PC-9 (cell line): Measurements from ENCODE around the gene IFT57. TPM values are rescaled to one million over a fixed set of nuclear protein-coding genes. Genes with fewer than 3 reads are reported as not detected.

Source experiments
- BruUV-seq: library from RNA; stranded (reverse); fragments of 400-500 nt; replicated peaks from 2 replicates; lab custom pipeline; 2021; lab: Mats Ljungman, UMichigan
- CTCF ChIA-PET: fragments of 300-600 bp; sonication (Branson Sonifier 250); formaldehyde crosslinking; loops from one replicate; lab custom pipeline; 2022; ENCODE audit warnings: antibody characterized with exemption; lab: Charles Lee
- POLR2A ChIA-PET: fragments of 300-600 bp; sonication (Branson Sonifier 250); formaldehyde crosslinking; loops from one replicate; lab custom pipeline; 2022; ENCODE audit warnings: antibody characterized with exemption; ENCODE audit not compliant: unreplicated experiment; lab: Charles Lee
- DNase-seq, 2 experiments: peaks; one replicate each; pipeline versions ENCODE4 v3.0.0 to v3.0.0-alpha.2; 2015 to 2022; ENCODE audit warnings: mixed read lengths in 1 of 2
- H2AFZ ChIP-seq: fragments of 200-600 bp; sonication (generic); 2 replicates; pipeline ENCODE4 v1.8.1; 2017; ENCODE audit warnings: antibody characterized with exemption
- H3F3A ChIP-seq: fragments of 200-600 bp; sonication (generic); 2 replicates; pipeline ENCODE4 v1.8.1; 2017; ENCODE audit warnings: antibody characterized with exemption, mild to moderate bottlenecking, low read depth; ENCODE audit not compliant: insufficient read depth
- H3K27ac ChIP-seq: fragments of 200-600 bp; sonication (generic); 2 replicates; pipeline ENCODE4 v1.6.1; 2016; ENCODE audit warnings: mixed run types
- H3K27me3 ChIP-seq: fragments of 200-600 bp; sonication (generic); 2 replicates; pipeline ENCODE4 v1.6.1; 2016; ENCODE audit warnings: low read depth, mixed run types; ENCODE audit not compliant: insufficient read depth
- H3K36me3 ChIP-seq: fragments of 200-600 bp; sonication (generic); 2 replicates; pipeline ENCODE4 v1.6.1; 2016; ENCODE audit warnings: low read depth, mixed run types
- H3K4me1 ChIP-seq: fragments of 200-600 bp; sonication (generic); replicated peaks from 2 replicates; pipeline ENCODE4 v1.6.1; 2016; ENCODE audit warnings: mixed run types; ENCODE audit not compliant: insufficient read depth
- H3K4me2 ChIP-seq: fragments of 200-600 bp; sonication (generic); 2 replicates; pipeline ENCODE4 v1.6.1; 2017; ENCODE audit warnings: mixed run types
- H3K4me3 ChIP-seq: fragments of 200-600 bp; sonication (generic); 2 replicates; pipeline ENCODE4 v1.6.1; 2016; ENCODE audit warnings: mixed run types
- H3K79me2 ChIP-seq: fragments of 200-600 bp; sonication (generic); 2 replicates; pipeline ENCODE4 v1.6.1; 2017; ENCODE audit warnings: low read depth, mixed run types
- H3K9me2 ChIP-seq: fragments of 200-600 bp; sonication (generic); 2 replicates; pipeline ENCODE4 v1.8.1; 2017; ENCODE audit warnings: mild to moderate bottlenecking; ENCODE audit not compliant: insufficient read depth
- H3K9me3 ChIP-seq: fragments of 200-600 bp; sonication (generic); 2 replicates; pipeline ENCODE4 v1.8.1; 2016; ENCODE audit warnings: low read depth; ENCODE audit not compliant: insufficient read depth
- H4K20me1 ChIP-seq: fragments of 200-600 bp; sonication (generic); 2 replicates; pipeline ENCODE4 v1.8.1; 2017; ENCODE audit not compliant: insufficient read depth
- EZH2 ChIP-seq: fragments of 200-600 bp; sonication (generic); IDR thresholded peaks from 2 replicates; pipeline ENCODE4 v1.8.0; 2017; ENCODE audit warnings: antibody characterized with exemption, low read depth
- intact Hi-C: fragments of 100-400 bp; cut with micrococcal nuclease; formaldehyde crosslinking; loops from one replicate; pipeline ENCODE4 v1.10.0; 2022; ENCODE audit not compliant: unreplicated experiment
- total RNA-seq: library from RNA; stranded (reverse); gene quantifications from 2 replicates; pipeline ENCODE4 v1.2.3, GENCODE V29; 2021
- TF ChIP-seq, protein P1 (sequence below): fragments of 200-600 bp; sonication (generic); conservative IDR thresholded peaks from 2 replicates; pipeline ENCODE4 v1.6.1; 2017; ENCODE audit warnings: mixed run types, antibody characterized with exemption, mild to moderate bottlenecking, moderate library complexity

Gene IFT57
- total RNA-seq, 1 experiment from 2014 or later, result 55.2 TPM

DNA sequence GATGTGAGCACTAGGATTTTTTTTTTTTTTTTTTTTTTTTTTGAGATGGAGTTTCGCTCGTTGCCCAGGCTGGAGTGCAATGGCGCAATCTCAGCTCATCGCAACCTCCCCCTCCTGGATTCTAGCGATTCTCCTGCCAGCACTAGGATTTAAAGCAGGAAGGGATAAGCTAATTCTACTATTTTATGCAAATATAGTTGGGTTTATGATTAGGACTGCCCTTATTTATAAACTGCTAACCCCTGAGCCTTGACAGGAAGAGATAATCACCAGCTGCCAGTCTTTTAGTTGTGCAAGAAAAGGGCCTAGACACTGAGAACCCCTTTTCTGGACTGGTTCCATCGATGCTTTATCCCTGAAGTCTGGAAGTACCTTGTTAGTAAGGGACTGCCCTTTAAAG lies 36.7 kb downstream of the IFT57 start:
- BruUV-seq, result no TSS peak
- Histone ChIP-seq H3K4me3 (no peak overlapping the region), H4K20me1 (no peaks in the 10 kb centered on the region), H3K27me3 (no peaks in the 10 kb centered on the region), H3K9me3 (no peaks in the 10 kb centered on the region), H3K4me2 (no peak overlapping the region), H3K36me3 (peaks cover 6% of the 10 kb centered on the region; the same call in 1 of the 2 replicates), H3F3A (no peaks in the 10 kb centered on the region), H2AFZ (no peak overlapping the region), H3K4me1 (0 out of 2 replicates have a peak, but pooled peaks cover under 1% of the 10 kb centered on the region), H3K9me2 (no peaks in the 10 kb centered on the region), H3K79me2 (no peaks in the 10 kb centered on the region), H3K27ac (no peak overlapping the region)
- no peak for TF ChIP-seq EZH2
- TF ChIP-seq, protein P1, sequence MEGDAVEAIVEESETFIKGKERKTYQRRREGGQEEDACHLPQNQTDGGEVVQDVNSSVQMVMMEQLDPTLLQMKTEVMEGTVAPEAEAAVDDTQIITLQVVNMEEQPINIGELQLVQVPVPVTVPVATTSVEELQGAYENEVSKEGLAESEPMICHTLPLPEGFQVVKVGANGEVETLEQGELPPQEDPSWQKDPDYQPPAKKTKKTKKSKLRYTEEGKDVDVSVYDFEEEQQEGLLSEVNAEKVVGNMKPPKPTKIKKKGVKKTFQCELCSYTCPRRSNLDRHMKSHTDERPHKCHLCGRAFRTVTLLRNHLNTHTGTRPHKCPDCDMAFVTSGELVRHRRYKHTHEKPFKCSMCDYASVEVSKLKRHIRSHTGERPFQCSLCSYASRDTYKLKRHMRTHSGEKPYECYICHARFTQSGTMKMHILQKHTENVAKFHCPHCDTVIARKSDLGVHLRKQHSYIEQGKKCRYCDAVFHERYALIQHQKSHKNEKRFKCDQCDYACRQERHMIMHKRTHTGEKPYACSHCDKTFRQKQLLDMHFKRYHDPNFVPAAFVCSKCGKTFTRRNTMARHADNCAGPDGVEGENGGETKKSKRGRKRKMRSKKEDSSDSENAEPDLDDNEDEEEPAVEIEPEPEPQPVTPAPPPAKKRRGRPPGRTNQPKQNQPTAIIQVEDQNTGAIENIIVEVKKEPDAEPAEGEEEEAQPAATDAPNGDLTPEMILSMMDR, result no peak
- intact Hi-C loops, result no loop called here
- DNase-seq, result no peak
- CTCF ChIA-PET, result interaction anchor here (0.6 kb wide), 1 partner anchor 16 kb away, joined by 6 read pairs; no protein-coding TSS in a partner anchor
- POLR2A ChIA-PET, result no interaction called here

GRCh38 chr3:108184824-108185223 lies 37.4 kb downstream of the IFT57 start:
- Histone ChIP-seq H3K4me1 (0 out of 2 replicates have a peak, but pooled peaks cover 7% of the 10 kb centered on the region), H3K9me2 (no peaks in the 10 kb centered on the region), H3K27me3 (no peaks in the 10 kb centered on the region), H2AFZ (no peak overlapping the region), H3K9me3 (no peaks in the 10 kb centered on the region), H3K4me2 (no peak overlapping the region), H3K27ac (no peak overlapping the region), H3K36me3 (no peaks in the 10 kb centered on the region), H3K79me2 (no peaks in the 10 kb centered on the region), H3F3A (no peaks in the 10 kb centered on the region), H4K20me1 (no peaks in the 10 kb centered on the region), H3K4me3 (no peak overlapping the region)
- ChIA-PET POLR2A (no interaction called here), CTCF (no interaction called here)
- BruUV-seq, result no TSS peak
- intact Hi-C loops, result no loop called here
- TF ChIP-seq, protein P1, result no peak
- TF ChIP-seq EZH2, result no peak
- no peak for DNase-seq

DNA sequence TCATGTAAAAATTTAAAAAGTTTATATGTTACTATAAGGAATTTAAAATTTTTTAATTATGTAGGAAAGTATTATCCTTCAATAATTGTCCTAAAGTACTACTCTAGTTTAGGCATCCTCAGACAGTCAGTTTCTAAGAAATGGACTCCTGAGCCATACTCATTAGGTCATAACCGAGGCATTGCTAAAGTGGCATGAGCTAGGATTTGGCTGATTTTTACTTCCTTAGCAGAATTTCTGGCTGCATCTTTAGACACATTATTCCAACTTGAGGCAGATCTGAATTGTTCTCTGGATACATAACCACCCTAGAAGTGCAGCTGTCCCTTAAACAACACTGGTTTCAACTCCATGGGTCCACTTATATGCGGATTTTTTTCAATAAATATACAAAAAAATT lies 38.3 kb downstream of the IFT57 start:
- Histone ChIP-seq H4K20me1 (no peaks in the 10 kb centered on the region), H3K4me2 (no peak overlapping the region), H3K4me3 (no peak overlapping the region), H3F3A (no peaks in the 10 kb centered on the region), H3K4me1 (0 out of 2 replicates have a peak, but pooled peaks cover 7% of the 10 kb centered on the region), H3K9me2 (no peaks in the 10 kb centered on the region), H3K27ac (no peak overlapping the region), H3K27me3 (no peaks in the 10 kb centered on the region), H3K9me3 (no peaks in the 10 kb centered on the region), H3K36me3 (no peaks in the 10 kb centered on the region), H2AFZ (no peak overlapping the region), H3K79me2 (no peaks in the 10 kb centered on the region)
- ChIA-PET CTCF (no interaction called here), POLR2A (interaction anchor here (0.5 to 0.7 kb wide), 2 partner anchors 97 to 166 kb away, joined by 3 to 4 read pairs; no protein-coding TSS in a partner anchor)
- intact Hi-C loops, result no loop called here
- no TSS peak for BruUV-seq
- no peak for TF ChIP-seq EZH2
- TF ChIP-seq, protein P1, result no peak
- no peak for DNase-seq
